Neural progenitor cell (in vitro differentiated cells): ENCODE measurements around the gene COL6A6. TPM values are rescaled to one million over a fixed set of nuclear protein-coding genes. Genes with fewer than 3 reads are reported as not detected.

Experiments used
- DNase-seq: peaks from one replicate; pipeline ENCODE4 v3.0.0-alpha.2; 2016; ENCODE audit warnings: low spot score
- H2AFZ ChIP-seq: fragments of 200-600 bp; sonication (generic); replicated peaks from 2 replicates; pipeline ENCODE4 v1.6.1; 2016; ENCODE audit warnings: antibody characterized with exemption
- H3F3A ChIP-seq: fragments of 200-600 bp; sonication (generic); 2 replicates; pipeline ENCODE4 v1.6.1; 2016; ENCODE audit warnings: antibody characterized with exemption, low read depth
- H3K27ac ChIP-seq: fragments of 200-600 bp; sonication (generic); 2 replicates; pipeline ENCODE4 v1.5.1; 2016; ENCODE audit warnings: mild to moderate bottlenecking
- H3K27me3 ChIP-seq: fragments of 200-600 bp; sonication (generic); 2 replicates; pipeline ENCODE4 v1.6.1; 2016; ENCODE audit warnings: mild to moderate bottlenecking, moderate library complexity
- H3K36me3 ChIP-seq: fragments of 200-600 bp; sonication (generic); 2 replicates; pipeline ENCODE4 v1.5.1; 2016
- H3K4me1 ChIP-seq: fragments of 200-600 bp; sonication (generic); 2 replicates; pipeline ENCODE4 v1.6.1; 2016; ENCODE audit warnings: mixed run types
- H3K4me2 ChIP-seq: fragments of 200-600 bp; sonication (generic); 2 replicates; pipeline ENCODE4 v1.6.1; 2016
- H3K4me3 ChIP-seq: fragments of 200-600 bp; sonication (generic); 2 replicates; pipeline ENCODE4 v1.5.1; 2016
- H3K79me2 ChIP-seq: fragments of 200-600 bp; sonication (generic); 2 replicates; pipeline ENCODE4 v1.6.1; 2016; ENCODE audit warnings: low read depth
- H3K9ac ChIP-seq: fragments of 200-600 bp; sonication (generic); 2 replicates; pipeline ENCODE4 v1.6.1; 2016
- H3K9me3 ChIP-seq: fragments of 200-600 bp; sonication (generic); 2 replicates; pipeline ENCODE4 v1.5.1; 2016; ENCODE audit warnings: low read depth
- H4K20me1 ChIP-seq: fragments of 200-600 bp; sonication (generic); 2 replicates; pipeline ENCODE4 v1.6.1; 2016; ENCODE audit warnings: low read depth
- H3K27ac Mint-ChIP-seq: 3 replicates; pipeline ENCODE4 v1.8.0; 2021; ENCODE audit warnings: mixed read lengths
- H3K27me3 Mint-ChIP-seq: 2 replicates; pipeline ENCODE4 v1.8.0; 2022; ENCODE audit warnings: low read depth, mild to moderate bottlenecking, inconsistent platforms, moderate library complexity, mixed read lengths; ENCODE audit not compliant: insufficient read depth
- H3K36me3 Mint-ChIP-seq: 3 replicates; pipeline ENCODE4 v1.8.0; 2021; ENCODE audit warnings: mixed read lengths
- H3K4me1 Mint-ChIP-seq: 3 replicates; pipeline ENCODE4 v1.8.0; 2021; ENCODE audit warnings: mixed read lengths
- H3K4me3 Mint-ChIP-seq: 3 replicates; pipeline ENCODE4 v1.8.0; 2021; ENCODE audit warnings: mild to moderate bottlenecking, moderate library complexity, mixed read lengths
- H3K9me3 Mint-ChIP-seq: 3 replicates; pipeline ENCODE4 v1.8.0; 2020; ENCODE audit warnings: mixed read lengths
- EZH2 ChIP-seq: fragments of 200-600 bp; sonication (generic); IDR thresholded peaks from 2 replicates; pipeline ENCODE4 v1.6.1; 2017; ENCODE audit warnings: antibody characterized with exemption, mild to moderate bottlenecking, moderate library complexity
- EZH2phosphoT487 ChIP-seq: fragments of 200-600 bp; sonication (generic); IDR thresholded peaks from 2 replicates; pipeline ENCODE4 v1.6.1; 2017; ENCODE audit warnings: antibody characterized with exemption
- total RNA-seq: library from RNA; depleted of rRNA; stranded (reverse); fragments of >200 nt; gene quantifications from 2 replicates; pipeline ENCODE4 v1.2.3, GENCODE V29; 2015; ENCODE audit warnings: low replicate concordance
- TF ChIP-seq, protein P1 (sequence below): fragments of 200-600 bp; sonication (generic); IDR thresholded peaks from 2 replicates; pipeline ENCODE4 v1.5.1; 2017; ENCODE audit warnings: antibody characterized with exemption, mild to moderate bottlenecking

COL6A6 gene
- total RNA-seq, 1 donor from 2014 or later: 0.13 TPM

GRCh38 chr3:130548356-130548755 is 31.4 kb downstream of the COL6A6 start:
- H3F3A ChIP-seq: no peaks in the 10 kb centered on the region
- H3K4me2 ChIP-seq: no peak overlapping the region
- no peaks in the 10 kb centered on the region for H3K27me3 ChIP-seq
- H3K36me3 ChIP-seq: no peaks in the 10 kb centered on the region
- no peak for TF ChIP-seq EZH2phosphoT487
- TF ChIP-seq, protein P1, sequence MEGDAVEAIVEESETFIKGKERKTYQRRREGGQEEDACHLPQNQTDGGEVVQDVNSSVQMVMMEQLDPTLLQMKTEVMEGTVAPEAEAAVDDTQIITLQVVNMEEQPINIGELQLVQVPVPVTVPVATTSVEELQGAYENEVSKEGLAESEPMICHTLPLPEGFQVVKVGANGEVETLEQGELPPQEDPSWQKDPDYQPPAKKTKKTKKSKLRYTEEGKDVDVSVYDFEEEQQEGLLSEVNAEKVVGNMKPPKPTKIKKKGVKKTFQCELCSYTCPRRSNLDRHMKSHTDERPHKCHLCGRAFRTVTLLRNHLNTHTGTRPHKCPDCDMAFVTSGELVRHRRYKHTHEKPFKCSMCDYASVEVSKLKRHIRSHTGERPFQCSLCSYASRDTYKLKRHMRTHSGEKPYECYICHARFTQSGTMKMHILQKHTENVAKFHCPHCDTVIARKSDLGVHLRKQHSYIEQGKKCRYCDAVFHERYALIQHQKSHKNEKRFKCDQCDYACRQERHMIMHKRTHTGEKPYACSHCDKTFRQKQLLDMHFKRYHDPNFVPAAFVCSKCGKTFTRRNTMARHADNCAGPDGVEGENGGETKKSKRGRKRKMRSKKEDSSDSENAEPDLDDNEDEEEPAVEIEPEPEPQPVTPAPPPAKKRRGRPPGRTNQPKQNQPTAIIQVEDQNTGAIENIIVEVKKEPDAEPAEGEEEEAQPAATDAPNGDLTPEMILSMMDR: no peak
- no peak for TF ChIP-seq EZH2
- H3K4me1 Mint-ChIP-seq: peaks cover 2% of the 10 kb centered on the region
- no peak overlapping the region for H3K4me3 ChIP-seq
- H3K9ac ChIP-seq: no peak overlapping the region
- H4K20me1 ChIP-seq: no peaks in the 10 kb centered on the region
- no peaks in the 10 kb centered on the region for H3K79me2 ChIP-seq
- peaks cover 10% of the 10 kb centered on the region for H3K9me3 Mint-ChIP-seq
- H3K27ac Mint-ChIP-seq: no peak overlapping the region
- no peaks in the 10 kb centered on the region for H3K36me3 Mint-ChIP-seq
- no peak for DNase-seq
- H3K4me1 ChIP-seq: no peaks in the 10 kb centered on the region
- H3K9me3 ChIP-seq: no peaks in the 10 kb centered on the region
- no peak overlapping the region for H2AFZ ChIP-seq
- no peak overlapping the region for H3K27ac ChIP-seq
- H3K4me3 Mint-ChIP-seq: no peak overlapping the region
- H3K27me3 Mint-ChIP-seq: no peaks in the 10 kb centered on the region

DNA sequence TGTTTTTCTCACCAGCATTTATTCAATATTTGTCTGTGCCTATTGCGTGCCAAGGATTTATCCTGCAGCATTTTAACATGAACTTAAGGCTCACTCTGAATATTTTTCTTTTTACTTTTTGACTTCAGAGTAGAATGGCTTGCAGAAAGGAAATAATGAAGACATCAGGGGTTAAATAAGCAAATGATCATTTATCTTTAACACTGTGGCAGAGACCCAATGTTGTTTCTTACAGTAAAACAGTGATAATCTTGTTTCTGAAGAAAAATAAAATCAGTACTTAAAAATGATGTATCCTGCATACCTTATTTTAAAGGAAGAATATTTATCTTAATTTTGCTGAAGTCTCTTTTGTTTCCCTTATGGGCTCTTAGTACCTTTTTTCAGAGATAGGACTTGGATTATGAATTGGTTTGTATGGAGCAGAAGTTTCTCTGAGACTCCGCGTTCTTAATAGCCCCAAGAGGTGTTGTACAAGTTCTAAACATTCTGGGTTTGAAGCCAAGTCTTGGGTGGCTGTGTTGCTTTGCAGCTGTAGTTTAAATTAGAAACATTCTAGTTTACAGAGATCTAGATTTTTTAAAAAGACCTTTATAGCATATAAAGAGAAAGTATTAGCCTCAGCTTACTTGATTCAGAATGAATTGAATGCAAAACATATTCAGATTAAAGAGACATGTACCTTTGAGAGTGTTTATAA is 40.5 kb downstream of the COL6A6 start:
- Histone ChIP-seq H3K4me3 (no peak overlapping the region), H3K9ac (no peak overlapping the region), H4K20me1 (no peaks in the 10 kb centered on the region), H3K36me3 (no peaks in the 10 kb centered on the region), H2AFZ (no peak overlapping the region), H3K27ac (no peak overlapping the region), H3K9me3 (no peaks in the 10 kb centered on the region), H3K79me2 (no peaks in the 10 kb centered on the region), H3K27me3 (no peaks in the 10 kb centered on the region), H3K4me2 (no peak overlapping the region), H3F3A (no peaks in the 10 kb centered on the region), H3K4me1 (no peaks in the 10 kb centered on the region)
- no peaks in the 10 kb centered on the region for H3K4me1 Mint-ChIP-seq
- no peaks in the 10 kb centered on the region for H3K36me3 Mint-ChIP-seq
- TF ChIP-seq, protein P1: no peak
- TF ChIP-seq EZH2phosphoT487 (no peak), EZH2 (no peak)
- H3K9me3 Mint-ChIP-seq: peaks cover 4% of the 10 kb centered on the region
- no peak overlapping the region for H3K27ac Mint-ChIP-seq
- peaks cover 10% of the 10 kb centered on the region for H3K27me3 Mint-ChIP-seq
- no peak for DNase-seq
- no peak overlapping the region for H3K4me3 Mint-ChIP-seq

DNA sequence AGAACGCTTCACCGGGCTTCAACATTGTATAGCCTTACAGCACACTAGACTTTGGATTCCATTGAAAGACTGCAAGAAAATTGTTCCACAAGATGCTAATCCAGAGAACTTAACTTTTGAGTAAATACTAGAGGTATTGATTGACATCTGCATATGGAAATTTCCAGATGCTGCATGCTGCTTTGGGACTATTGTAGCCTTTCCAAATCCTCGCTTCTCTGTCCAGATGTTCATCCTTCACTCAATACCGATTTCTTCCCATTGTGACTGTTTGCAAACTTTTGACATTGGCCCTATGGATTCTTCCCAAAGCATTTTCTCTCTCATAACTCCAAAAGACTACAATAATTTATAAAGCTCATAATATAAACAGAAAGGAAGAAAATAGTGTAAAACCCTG is 41.4 kb downstream of the COL6A6 start:
- no peak overlapping the region for H2AFZ ChIP-seq
- no peaks in the 10 kb centered on the region for H3K79me2 ChIP-seq
- Mint-ChIP-seq H3K9me3 (peaks cover 4% of the 10 kb centered on the region), H3K27ac (no peak overlapping the region), H3K36me3 (no peaks in the 10 kb centered on the region), H3K4me1 (no peaks in the 10 kb centered on the region), H3K27me3 (peaks cover 10% of the 10 kb centered on the region), H3K4me3 (no peak overlapping the region)
- TF ChIP-seq EZH2phosphoT487 (no peak), EZH2 (no peak)
- TF ChIP-seq, protein P1: no peak
- H3F3A ChIP-seq: no peaks in the 10 kb centered on the region
- no peak overlapping the region for H3K4me2 ChIP-seq
- no peak for DNase-seq
- H4K20me1 ChIP-seq: no peaks in the 10 kb centered on the region
- no peaks in the 10 kb centered on the region for H3K27me3 ChIP-seq
- H3K36me3 ChIP-seq: no peaks in the 10 kb centered on the region
- H3K4me3 ChIP-seq: no peak overlapping the region
- no peaks in the 10 kb centered on the region for H3K4me1 ChIP-seq
- H3K9ac ChIP-seq: no peak overlapping the region
- no peaks in the 10 kb centered on the region for H3K9me3 ChIP-seq
- H3K27ac ChIP-seq: no peak overlapping the region
